GM10266 (cell line): ENCODE data around the gene ACP7.
"Not testable (repeated sequence)": the region's sequence is repeated elsewhere in the genome, so short reads cannot be mapped to it uniquely, and the experiment has no call there.

Source experiments
- DNase-seq: peaks from one replicate; pipeline ENCODE4 v3.0.0; 2012; ENCODE audit errors: extremely low spot score
- TF ChIP-seq, protein P1 (sequence below): IDR thresholded peaks from 2 replicates; pipeline ENCODE4 v1.5.1; 2012; ENCODE audit warnings: mild to moderate bottlenecking, low read depth; ENCODE audit not compliant: control insufficient read depth, insufficient read depth; ENCODE audit errors: missing control alignments

The ACP7 gene

DNA sequence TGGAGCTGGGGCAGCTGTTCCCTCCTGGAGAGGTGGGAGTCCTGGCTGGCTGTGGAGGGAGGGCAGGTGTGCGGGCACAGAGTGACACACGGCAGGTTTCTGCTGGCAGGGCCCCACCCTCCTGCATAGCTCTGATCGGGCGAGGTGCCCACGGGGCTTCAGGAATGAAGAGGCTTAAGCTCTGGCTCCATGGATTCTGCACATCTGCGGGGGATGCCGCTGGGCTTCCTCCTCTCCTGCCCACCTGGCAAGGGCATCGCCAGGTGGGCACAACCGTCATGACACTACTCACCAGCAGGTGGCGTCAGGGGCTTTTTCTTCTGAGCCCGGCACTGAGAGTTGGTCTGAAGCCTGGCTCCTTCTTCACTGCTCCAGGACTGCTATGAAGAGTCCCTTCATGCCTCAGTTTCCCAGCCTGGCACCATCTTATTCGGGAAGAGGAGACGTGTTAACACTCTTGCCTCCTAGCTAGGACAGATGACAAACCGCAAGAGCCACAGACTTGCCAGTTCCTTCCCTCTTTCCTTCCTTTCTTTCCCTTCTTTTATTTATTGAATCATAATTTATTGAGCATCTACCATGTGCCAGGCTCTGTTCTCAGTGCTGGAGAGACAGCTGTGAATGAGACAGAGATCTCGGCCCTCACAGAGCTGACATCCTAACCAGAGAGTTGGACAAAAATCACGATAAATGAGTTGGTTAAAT is 26.2 kb downstream of the ACP7 start:
- TF ChIP-seq, protein P1, sequence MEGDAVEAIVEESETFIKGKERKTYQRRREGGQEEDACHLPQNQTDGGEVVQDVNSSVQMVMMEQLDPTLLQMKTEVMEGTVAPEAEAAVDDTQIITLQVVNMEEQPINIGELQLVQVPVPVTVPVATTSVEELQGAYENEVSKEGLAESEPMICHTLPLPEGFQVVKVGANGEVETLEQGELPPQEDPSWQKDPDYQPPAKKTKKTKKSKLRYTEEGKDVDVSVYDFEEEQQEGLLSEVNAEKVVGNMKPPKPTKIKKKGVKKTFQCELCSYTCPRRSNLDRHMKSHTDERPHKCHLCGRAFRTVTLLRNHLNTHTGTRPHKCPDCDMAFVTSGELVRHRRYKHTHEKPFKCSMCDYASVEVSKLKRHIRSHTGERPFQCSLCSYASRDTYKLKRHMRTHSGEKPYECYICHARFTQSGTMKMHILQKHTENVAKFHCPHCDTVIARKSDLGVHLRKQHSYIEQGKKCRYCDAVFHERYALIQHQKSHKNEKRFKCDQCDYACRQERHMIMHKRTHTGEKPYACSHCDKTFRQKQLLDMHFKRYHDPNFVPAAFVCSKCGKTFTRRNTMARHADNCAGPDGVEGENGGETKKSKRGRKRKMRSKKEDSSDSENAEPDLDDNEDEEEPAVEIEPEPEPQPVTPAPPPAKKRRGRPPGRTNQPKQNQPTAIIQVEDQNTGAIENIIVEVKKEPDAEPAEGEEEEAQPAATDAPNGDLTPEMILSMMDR: peak; percentile 86
- DNase-seq: peak; percentile 77

DNA sequence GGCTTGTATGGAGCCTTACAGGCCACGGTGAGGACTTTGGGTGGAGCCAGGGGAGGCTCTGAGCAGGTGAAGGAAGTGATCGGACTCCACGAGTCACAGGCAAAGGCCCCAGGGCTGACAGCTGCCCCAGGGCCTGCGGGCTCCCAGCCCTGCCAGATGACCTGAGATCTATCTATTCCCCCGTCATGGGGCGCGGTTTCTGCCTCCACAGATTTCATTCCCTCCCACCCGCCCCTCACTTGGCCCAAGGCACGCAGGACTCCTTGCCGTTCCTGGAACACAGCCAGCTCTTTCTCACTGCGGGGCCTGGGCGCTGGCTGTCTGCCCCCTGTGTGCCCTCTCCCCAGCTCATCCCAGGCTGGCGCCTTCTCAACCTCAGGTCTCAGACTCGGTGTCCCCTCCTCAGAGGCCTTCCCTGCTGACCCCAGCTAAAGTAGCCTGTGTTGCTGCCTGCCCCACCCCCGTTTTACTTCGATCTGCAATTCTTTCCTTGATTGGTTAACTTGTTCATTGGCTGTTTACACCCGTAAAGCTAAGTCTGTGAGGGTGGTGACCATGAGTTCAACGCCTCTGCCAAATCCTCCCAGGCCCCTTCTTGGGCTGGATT is 27.5 kb downstream of the ACP7 start:
- TF ChIP-seq, protein P1: no peak
- no peak for DNase-seq

DNA sequence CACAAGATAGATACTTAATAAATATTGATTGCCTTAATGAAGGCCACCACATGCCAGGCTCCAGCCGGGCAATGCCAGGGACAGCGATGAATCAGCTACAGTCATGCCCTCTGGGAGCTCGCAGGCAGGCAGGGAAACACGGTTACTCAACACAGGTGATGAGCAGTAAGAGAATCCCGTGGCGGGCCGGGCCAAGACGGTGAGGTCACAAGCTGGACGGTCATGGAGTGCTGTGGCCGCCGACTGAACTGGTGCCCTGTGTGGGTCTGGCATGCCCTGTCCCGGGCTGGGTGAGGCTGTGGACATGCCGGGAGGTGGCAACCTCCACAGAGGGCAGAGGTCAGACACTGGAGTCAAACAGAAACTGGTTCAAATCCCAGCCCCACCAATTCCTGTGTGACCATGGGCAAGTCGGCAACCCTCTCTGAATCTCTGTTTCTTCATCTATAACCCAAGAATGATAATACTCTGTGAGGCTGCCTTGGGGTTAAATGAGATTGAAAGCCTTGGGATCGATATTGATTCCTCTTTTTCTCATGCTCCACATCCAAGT is 28.2 kb downstream of the ACP7 start:
- no peak for DNase-seq
- TF ChIP-seq, protein P1: no peak

DNA sequence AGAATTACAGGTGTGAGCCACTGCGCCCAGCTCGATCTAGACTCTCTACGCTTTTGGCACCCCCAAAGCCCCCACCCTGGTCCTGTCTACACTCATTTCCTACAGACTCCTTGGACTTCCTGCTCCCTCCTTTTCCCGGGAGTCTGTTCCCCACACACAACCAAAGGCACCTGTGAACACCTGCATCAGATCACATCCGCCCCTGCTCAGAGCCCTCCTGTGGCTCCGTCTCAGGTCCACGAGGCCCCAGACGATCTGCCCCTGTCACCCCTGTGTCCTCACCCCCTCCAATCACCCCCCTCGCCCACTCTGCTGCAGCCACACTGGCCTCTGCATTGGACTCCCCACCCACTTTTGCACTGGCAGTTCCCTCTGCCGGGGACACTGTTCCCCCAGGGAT is 29.0 kb downstream of the ACP7 start:
- DNase-seq: no peak
- TF ChIP-seq, protein P1: no peak

DNA sequence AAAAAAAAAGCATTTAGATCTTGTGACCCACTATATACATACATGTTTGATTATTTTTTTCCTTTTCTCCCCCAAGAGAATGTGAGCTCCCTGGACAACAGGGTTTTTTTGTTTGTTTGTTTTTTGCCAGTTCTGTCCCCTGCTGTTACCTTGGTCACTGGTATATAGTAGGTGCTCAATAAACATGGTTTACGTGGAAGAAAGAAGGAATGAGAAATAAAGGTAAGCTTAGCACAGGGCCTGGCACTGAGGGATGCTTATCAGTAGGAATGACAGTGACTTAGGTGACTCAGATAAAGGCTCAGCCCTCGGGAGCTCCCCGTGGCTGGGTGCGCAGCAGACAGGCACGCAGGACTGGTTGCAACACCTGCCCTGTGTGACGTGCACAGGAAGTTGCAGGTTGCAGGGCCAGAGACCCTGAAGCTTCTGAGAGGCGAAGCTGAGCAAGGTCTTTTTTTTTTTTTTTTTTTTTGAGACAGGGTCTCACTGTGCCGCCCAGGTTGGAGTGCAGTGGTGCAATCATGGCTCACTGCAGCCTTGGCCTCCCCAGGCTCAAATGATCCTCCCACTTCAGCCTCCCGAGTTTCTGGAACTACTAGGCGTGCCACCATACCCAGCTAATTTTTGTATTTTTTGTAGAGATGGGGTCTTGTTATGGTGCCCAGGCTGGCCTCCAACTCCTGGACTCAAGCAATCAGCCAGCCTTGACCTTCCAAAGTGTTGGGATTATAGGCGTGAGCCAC is 31.1 kb downstream of the ACP7 start:
- DNase-seq: no peak
- TF ChIP-seq, protein P1: no peak

DNA sequence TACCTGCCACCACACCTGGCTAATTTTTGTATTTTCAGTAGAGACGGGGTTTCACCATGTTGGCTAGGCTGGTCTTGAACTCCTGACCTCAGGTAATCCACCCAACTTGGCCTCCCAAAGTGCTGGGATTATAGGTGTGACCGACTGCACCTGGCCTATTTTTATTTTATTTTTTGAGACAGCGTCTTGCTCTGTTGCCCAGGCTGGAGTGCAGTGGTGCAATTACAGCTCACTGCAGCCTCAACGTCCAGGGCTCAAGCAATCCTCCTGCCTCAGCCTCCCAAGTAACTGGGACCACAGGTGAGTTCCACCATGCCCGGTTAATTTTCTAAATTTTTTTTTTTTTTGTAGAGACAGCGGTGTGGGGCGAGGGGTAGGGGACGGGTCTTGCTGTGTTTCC is 32.9 kb downstream of the ACP7 start:
- not testable (repeated sequence) for DNase-seq

DNA sequence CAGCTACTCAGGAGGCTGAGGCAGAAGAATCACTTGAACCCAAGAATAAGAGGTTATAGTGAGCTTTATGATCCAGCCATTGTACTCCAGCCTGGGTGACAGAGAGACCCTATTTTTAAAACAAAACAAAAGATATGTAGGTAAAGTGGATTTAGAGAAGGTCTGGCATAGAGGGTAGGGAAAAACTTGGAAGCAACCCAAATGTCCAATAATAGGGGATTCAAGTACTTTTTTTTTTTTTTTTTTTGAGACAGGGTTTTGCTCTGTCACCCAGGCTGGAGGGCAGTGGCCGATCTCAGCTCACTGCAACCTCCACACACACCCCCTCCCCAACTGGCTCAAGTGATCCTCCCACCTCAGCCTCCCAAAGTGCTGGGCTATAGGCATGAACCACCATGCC is 35.7 kb downstream of the ACP7 start:
- TF ChIP-seq, protein P1: no peak
- DNase-seq: no peak
